Adrenal gland (tissue), 5 donors: Measurements from ENCODE around the gene UGT2A1.

ENCODE experiments used
- POLR2A ChIP-seq, 2 donors: fragments of 450-650 bp; IDR thresholded peaks; one replicate each; pipeline ENCODE4 v1.6.1; 2017; ENCODE audit warnings: antibody characterized with exemption in 2 of 2, mild to moderate bottlenecking in 2 of 2, moderate library complexity in 1 of 2
- TF ChIP-seq, protein P1 (sequence below), 6 experiments: fragments of 450-650 bp in 4 of 6; fragments of 200-600 bp in 2 of 6; sonication (generic) in 1 of 6; IDR thresholded peaks; 1 replicate in 5 of 6; 2 replicates in 1 of 6; pipeline versions ENCODE4 v1.5.1 to v1.8.0; 2016 to 2021; ENCODE audit warnings: antibody characterized with exemption in 6 of 6, mild to moderate bottlenecking in 2 of 6, moderate library complexity in 1 of 6
- donor health status: DM: no; HTN: no; CAD: no.

DNA sequence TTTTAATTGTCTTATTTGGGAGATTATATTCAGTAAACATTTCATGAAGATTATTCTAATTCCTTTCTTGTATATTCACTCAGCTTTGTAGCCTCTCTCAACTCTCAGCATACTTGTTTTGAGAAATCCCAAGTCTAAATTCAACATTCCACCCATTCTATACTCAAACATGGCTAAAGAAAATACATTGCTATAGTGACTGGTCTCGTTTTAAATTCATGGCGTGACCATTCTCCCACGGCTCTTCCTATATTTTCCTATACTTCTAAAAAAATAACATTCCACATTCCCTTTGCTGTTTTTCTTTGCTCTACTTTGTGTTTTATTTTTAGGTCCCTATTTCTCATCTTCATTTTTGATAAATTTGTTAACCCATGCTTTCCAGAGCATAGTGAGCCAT, 49.2 kb upstream of the UGT2A1 start:
- TF ChIP-seq, protein P1, sequence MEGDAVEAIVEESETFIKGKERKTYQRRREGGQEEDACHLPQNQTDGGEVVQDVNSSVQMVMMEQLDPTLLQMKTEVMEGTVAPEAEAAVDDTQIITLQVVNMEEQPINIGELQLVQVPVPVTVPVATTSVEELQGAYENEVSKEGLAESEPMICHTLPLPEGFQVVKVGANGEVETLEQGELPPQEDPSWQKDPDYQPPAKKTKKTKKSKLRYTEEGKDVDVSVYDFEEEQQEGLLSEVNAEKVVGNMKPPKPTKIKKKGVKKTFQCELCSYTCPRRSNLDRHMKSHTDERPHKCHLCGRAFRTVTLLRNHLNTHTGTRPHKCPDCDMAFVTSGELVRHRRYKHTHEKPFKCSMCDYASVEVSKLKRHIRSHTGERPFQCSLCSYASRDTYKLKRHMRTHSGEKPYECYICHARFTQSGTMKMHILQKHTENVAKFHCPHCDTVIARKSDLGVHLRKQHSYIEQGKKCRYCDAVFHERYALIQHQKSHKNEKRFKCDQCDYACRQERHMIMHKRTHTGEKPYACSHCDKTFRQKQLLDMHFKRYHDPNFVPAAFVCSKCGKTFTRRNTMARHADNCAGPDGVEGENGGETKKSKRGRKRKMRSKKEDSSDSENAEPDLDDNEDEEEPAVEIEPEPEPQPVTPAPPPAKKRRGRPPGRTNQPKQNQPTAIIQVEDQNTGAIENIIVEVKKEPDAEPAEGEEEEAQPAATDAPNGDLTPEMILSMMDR (IDR thresholded peaks at IDR 0.05): no peak
- no peak for TF ChIP-seq POLR2A (IDR thresholded peaks at IDR 0.05)
